CD4-positive, alpha-beta T cell treated with Interleukin-12 subunit alpha and Interleukin-12 subunit beta, for 1 hour (primary cell): Measurements from ENCODE around the gene PRDX5.

Experiments used
- DNase-seq: peaks from one replicate; pipeline ENCODE4 v3.0.0-alpha.2; 2020

Gene PRDX5

GRCh38 chr11:64367931-64368672, 50.2 kb downstream of the PRDX5 start:
- no peak for DNase-seq

- DNase-seq: no peak
Measured at GRCh38 chr11:64368673-64369074, 50.8 kb downstream of the PRDX5 start.

GRCh38 chr11:64369440-64370421, 51.8 kb downstream of the PRDX5 start:
- no peak for DNase-seq

- DNase-seq: no peak
Measured at GRCh38 chr11:64371201-64371600, 53.3 kb downstream of the PRDX5 start.
